Erythroblast (primary cell): ENCODE measurements around the gene ECT2L.

Experiments used
- GATA1 ChIP-seq: IDR thresholded peaks from 2 replicates; pipeline ENCODE4 v1.6.1; 2011; ENCODE audit warnings: low read depth, mild to moderate bottlenecking, control low read depth, low read length, moderate library complexity
- POLR2A ChIP-seq: IDR thresholded peaks from 2 replicates; pipeline ENCODE4 v1.6.1; 2011; ENCODE audit warnings: mild to moderate bottlenecking, low read length

- no peak for TF ChIP-seq POLR2A
- TF ChIP-seq GATA1, result no peak
These were observed 53.9 kb downstream of the ECT2L start for GRCh38 chr6:138849791-138850190.
